Measurements from ENCODE around the gene DOCK8. TPM values are rescaled to one million over a fixed set of nuclear protein-coding genes. Genes with fewer than 3 reads are reported as not detected.
A peak's percentile ranks its signal among the peaks of the same experiment; 100 is the strongest.

Gene DOCK8
- total RNA-seq, 1 experiment from 2014 or later, result 1.4 TPM

DNA sequence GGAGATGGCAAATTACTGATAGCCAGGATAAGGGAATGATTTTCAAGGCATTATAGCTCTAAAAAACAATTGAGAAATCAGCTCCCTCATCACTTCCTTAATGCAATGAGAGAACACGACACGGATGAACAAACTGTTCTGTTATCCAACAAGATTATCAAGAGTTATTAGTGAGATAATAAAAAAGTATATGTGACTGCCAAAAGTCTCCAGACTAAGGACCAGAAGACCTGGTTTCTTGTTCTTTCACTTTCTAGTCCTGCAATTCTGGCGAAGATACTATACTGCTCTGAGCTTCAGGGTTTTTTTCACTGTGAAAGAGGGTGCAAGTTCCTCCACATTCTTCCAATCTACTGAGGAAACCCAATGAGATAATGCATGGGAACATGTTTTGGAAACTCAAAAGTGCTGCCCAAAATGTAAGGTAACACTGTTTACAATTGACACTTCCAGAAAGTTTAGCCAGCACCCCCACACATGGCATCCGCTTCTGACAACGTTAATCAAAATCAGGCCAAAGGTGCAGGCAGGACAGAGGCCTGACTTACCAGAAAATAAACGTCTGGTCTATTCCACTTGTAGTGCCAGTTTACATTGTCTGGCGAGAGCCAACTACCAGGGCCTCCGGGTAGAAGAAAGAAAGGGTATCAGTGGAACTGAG lies 254.2 kb downstream of the DOCK8 start:
- no peaks in the 10 kb centered on the region for H3K9me3 Mint-ChIP-seq
- H4K91ac ChIP-seq (ENCODE audit: insufficient read length, low read depth, low read length), result no peak overlapping the region
- H3K18ac ChIP-seq (ENCODE audit: insufficient read length, low read depth, low read length), result no peak overlapping the region
- no peak overlapping the region for H3K14ac ChIP-seq (ENCODE audit: insufficient read depth, low read length)
- H3K9ac ChIP-seq (ENCODE audit: extremely low read depth, insufficient read length, low read length), result no peak overlapping the region
- H3K4me2 ChIP-seq (ENCODE audit: insufficient read depth, insufficient read length, low read length), result peak overlapping the region; percentile 89
- no peak for DNase-seq
- no peak overlapping the region for H2AK5ac ChIP-seq (ENCODE audit: insufficient read length, low read length)
- peaks cover 3 to 5% (median 4%) of the 10 kb centered on the region in 3 experiments; a peak in 5 of 7 replicates for H3K36me3 Mint-ChIP-seq (ENCODE audit: insufficient read depth in 1 of 3, low read depth in 3 of 3)
- H2AFZ ChIP-seq (ENCODE audit: low read length), result no peak overlapping the region
- H3K27ac Mint-ChIP-seq, result no peak overlapping the region
- H3K4me3 Mint-ChIP-seq, result peak overlapping the region; percentile 48 to 65
- H3K4me1 ChIP-seq (ENCODE audit: insufficient read depth, low read length), result no peaks in the 10 kb centered on the region; the same call in 1 of the 2 replicates
- no peak overlapping the region for H3K27ac ChIP-seq (ENCODE audit: insufficient read length, low read depth, low read length)
- no peak overlapping the region for H2BK12ac ChIP-seq (ENCODE audit: insufficient read length, low read depth, low read length)
- H3T11ph ChIP-seq (ENCODE audit: low read length), result no peak overlapping the region
- H3K79me2 ChIP-seq (ENCODE audit: insufficient read depth, low read length), result no peaks in the 10 kb centered on the region
- H3K79me1 ChIP-seq (ENCODE audit: insufficient read depth, low read depth, low read length, poor library complexity, severe bottlenecking), result no peaks in the 10 kb centered on the region
- TF ChIP-seq, protein P1, sequence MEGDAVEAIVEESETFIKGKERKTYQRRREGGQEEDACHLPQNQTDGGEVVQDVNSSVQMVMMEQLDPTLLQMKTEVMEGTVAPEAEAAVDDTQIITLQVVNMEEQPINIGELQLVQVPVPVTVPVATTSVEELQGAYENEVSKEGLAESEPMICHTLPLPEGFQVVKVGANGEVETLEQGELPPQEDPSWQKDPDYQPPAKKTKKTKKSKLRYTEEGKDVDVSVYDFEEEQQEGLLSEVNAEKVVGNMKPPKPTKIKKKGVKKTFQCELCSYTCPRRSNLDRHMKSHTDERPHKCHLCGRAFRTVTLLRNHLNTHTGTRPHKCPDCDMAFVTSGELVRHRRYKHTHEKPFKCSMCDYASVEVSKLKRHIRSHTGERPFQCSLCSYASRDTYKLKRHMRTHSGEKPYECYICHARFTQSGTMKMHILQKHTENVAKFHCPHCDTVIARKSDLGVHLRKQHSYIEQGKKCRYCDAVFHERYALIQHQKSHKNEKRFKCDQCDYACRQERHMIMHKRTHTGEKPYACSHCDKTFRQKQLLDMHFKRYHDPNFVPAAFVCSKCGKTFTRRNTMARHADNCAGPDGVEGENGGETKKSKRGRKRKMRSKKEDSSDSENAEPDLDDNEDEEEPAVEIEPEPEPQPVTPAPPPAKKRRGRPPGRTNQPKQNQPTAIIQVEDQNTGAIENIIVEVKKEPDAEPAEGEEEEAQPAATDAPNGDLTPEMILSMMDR (conservative IDR thresholded peaks at IDR 0.05), result no peak
- no peaks in the 10 kb centered on the region for H4K20me1 ChIP-seq (ENCODE audit: control insufficient read depth, insufficient read depth, insufficient read length)
- peaks cover 21 to 32% of the 10 kb centered on the region in 2 experiments for H3K4me1 Mint-ChIP-seq
- H2BK20ac ChIP-seq (ENCODE audit: low read depth, low read length, poor library complexity, severe bottlenecking), result no peak overlapping the region
- no peaks in the 10 kb centered on the region for H3K27me3 Mint-ChIP-seq (ENCODE audit: low read depth)
- no peak overlapping the region for H3K4ac ChIP-seq (ENCODE audit: low read depth, low read length)
- H3K23me2 ChIP-seq (ENCODE audit: insufficient read length, low read depth, low read length, poor library complexity, severe bottlenecking), result peaks cover 8% of the 10 kb centered on the region
- no CpG with 5 or more reads among the region's 8 CpGs for WGBS (ENCODE audit: extremely low coverage, insufficient read length, low lambda C conversion rate)
- no peak overlapping the region for H2BK120ac ChIP-seq (ENCODE audit: low read depth, low read length, poor library complexity, severe bottlenecking)
- H2BK5ac ChIP-seq (ENCODE audit: insufficient read length, low read length), result no peak overlapping the region
- no peak overlapping the region for H4K8ac ChIP-seq (replicated peaks; ENCODE audit: insufficient read length, low read depth, low read length)
- no peak overlapping the region for H2BK15ac ChIP-seq (ENCODE audit: low read depth, low read length)
- H3K9me3 ChIP-seq (ENCODE audit: control insufficient read depth, low read depth, low read length), result no peaks in the 10 kb centered on the region
- no peak overlapping the region for H3K23ac ChIP-seq (ENCODE audit: insufficient read length, low read depth, low read length)
- H3K56ac ChIP-seq (ENCODE audit: insufficient read length, low read depth, low read length), result no peak overlapping the region
- no peaks in the 10 kb centered on the region for H3K27me3 ChIP-seq (ENCODE audit: insufficient read depth, low read length)
- no peak overlapping the region for H4K5ac ChIP-seq (ENCODE audit: insufficient read length, low read depth, low read length)
